PC-3 (cell line): ENCODE results near the gene STX2.

Experiments
- CTCF ChIP-seq: fragments of 300-600 bp; sonication (generic); conservative IDR thresholded peaks from 2 replicates; pipeline ENCODE4 v1.5.1; 2017; ENCODE audit warnings: antibody characterized with exemption, low read depth, mild to moderate bottlenecking, low read length
- EZH2 ChIP-seq: fragments of 300-600 bp; sonication (generic); IDR thresholded peaks from one replicate; pipeline ENCODE4 v1.6.1; 2017; ENCODE audit warnings: antibody characterized with exemption, mild to moderate bottlenecking, low read length; ENCODE audit not compliant: unreplicated experiment

GRCh38 chr12:130743606-130744005 lies 95.4 kb downstream of the STX2 start:
- TF ChIP-seq CTCF (no peak), EZH2 (no peak)
